Neural crest cell (in vitro differentiated cells): ENCODE results near the gene SLC11A2. TPM values are rescaled to one million over a fixed set of nuclear protein-coding genes. Genes with fewer than 3 reads are reported as not detected.

Experiments used
- DNase-seq: peaks from one replicate; pipeline ENCODE4 v3.0.0; 2021; ENCODE audit warnings: low read depth, mixed read lengths, low spot score
- H3K27ac Mint-ChIP-seq: one replicate; pipeline ENCODE4 v1.8.0; 2021; ENCODE audit warnings: mild to moderate bottlenecking, mixed read lengths; ENCODE audit not compliant: unreplicated experiment
- H3K27me3 Mint-ChIP-seq: 2 replicates; pipeline ENCODE4 v1.8.0; 2021; ENCODE audit warnings: low read depth, mild to moderate bottlenecking, mixed read lengths
- H3K36me3 Mint-ChIP-seq: 2 replicates; pipeline ENCODE4 v1.8.0; 2021; ENCODE audit warnings: low read depth, mild to moderate bottlenecking, mixed read lengths
- H3K4me1 Mint-ChIP-seq: 2 replicates; pipeline ENCODE4 v1.8.0; 2021; ENCODE audit warnings: mixed read lengths
- H3K4me3 Mint-ChIP-seq: one replicate; pipeline ENCODE4 v1.8.0; 2021; ENCODE audit warnings: mild to moderate bottlenecking, mixed read lengths
- H3K9me3 Mint-ChIP-seq: 2 replicates; pipeline ENCODE4 v1.8.0; 2021; ENCODE audit warnings: mixed read lengths
- CTCF ChIP-seq: fragments of 200-600 bp; sonication (generic); conservative IDR thresholded peaks from 2 replicates; pipeline ENCODE4 v1.5.0; 2021; ENCODE audit warnings: antibody characterized with exemption, mild to moderate bottlenecking
- total RNA-seq: library from RNA; stranded (reverse); gene quantifications from 2 replicates; pipeline ENCODE4 v1.2.1, GENCODE V29; 2021

The SLC11A2 gene
- total RNA-seq, 1 donor from 2014 or later = 51.4 TPM

GRCh38 chr12:50971946-50972345 lies 54.2 kb downstream of the SLC11A2 start:
- no peaks in the 10 kb centered on the region for H3K9me3 Mint-ChIP-seq
- H3K36me3 Mint-ChIP-seq = peaks cover 57% of the 10 kb centered on the region
- DNase-seq = no peak
- no peaks in the 10 kb centered on the region for H3K27me3 Mint-ChIP-seq
- TF ChIP-seq CTCF = no peak
- no peak overlapping the region for H3K4me3 Mint-ChIP-seq
- H3K4me1 Mint-ChIP-seq = no peaks in the 10 kb centered on the region
- H3K27ac Mint-ChIP-seq = no peak overlapping the region

- Mint-ChIP-seq H3K4me3 (no peak overlapping the region), H3K27me3 (no peaks in the 10 kb centered on the region), H3K36me3 (peaks cover 10% of the 10 kb centered on the region), H3K9me3 (no peaks in the 10 kb centered on the region), H3K4me1 (no peaks in the 10 kb centered on the region), H3K27ac (no peak overlapping the region)
- no peak for TF ChIP-seq CTCF
- no peak for DNase-seq
Measured at GRCh38 chr12:50964432-50964831, 61.8 kb downstream of the SLC11A2 start.

GRCh38 chr12:50961708-50962107 lies 64.5 kb downstream of the SLC11A2 start:
- no peak for DNase-seq
- TF ChIP-seq CTCF = no peak
- Mint-ChIP-seq H3K4me3 (no peak overlapping the region), H3K27ac (no peak overlapping the region), H3K4me1 (no peaks in the 10 kb centered on the region), H3K27me3 (no peaks in the 10 kb centered on the region), H3K9me3 (no peaks in the 10 kb centered on the region), H3K36me3 (peaks cover 3% of the 10 kb centered on the region)

- Mint-ChIP-seq H3K4me1 (no peaks in the 10 kb centered on the region), H3K36me3 (no peaks in the 10 kb centered on the region), H3K4me3 (no peak overlapping the region), H3K27me3 (no peaks in the 10 kb centered on the region), H3K27ac (no peak overlapping the region), H3K9me3 (no peaks in the 10 kb centered on the region)
- DNase-seq = no peak
- no peak for TF ChIP-seq CTCF
Measured at GRCh38 chr12:50960130-50960529, 66.1 kb downstream of the SLC11A2 start.

- Mint-ChIP-seq H3K27me3 (no peaks in the 10 kb centered on the region), H3K4me3 (no peak overlapping the region), H3K36me3 (no peaks in the 10 kb centered on the region)
Measured at GRCh38 chr12:50955697-50956096, 70.5 kb downstream of the SLC11A2 start.

More at GRCh38 chr12:50955697-50956096, 70.5 kb downstream of the SLC11A2 start:
- H3K9me3 Mint-ChIP-seq = no peaks in the 10 kb centered on the region
- H3K27ac Mint-ChIP-seq = no peak overlapping the region
- DNase-seq = no peak
- no peaks in the 10 kb centered on the region for H3K4me1 Mint-ChIP-seq
- TF ChIP-seq CTCF = no peak
